RWPE1 (cell line): Measurements from ENCODE around the gene ARSB.

ENCODE experiments used
- CTCF ChIA-PET: fragments of 350-600 bp; sonication (Branson Sonifier 250); formaldehyde crosslinking; extraction: SDS; loops from one replicate; lab custom pipeline; 2021; lab: Yijun Ruan, JAX
- POLR2A ChIA-PET: fragments of 400-600 bp; formaldehyde crosslinking; extraction: SDS; loops from one replicate; lab custom pipeline; 2020; ENCODE audit warnings: antibody characterized with exemption; ENCODE audit not compliant: low non-redundant PET; lab: Yijun Ruan, JAX
- DNase-seq: peaks from one replicate; pipeline ENCODE4 v3.0.0; 2012; ENCODE audit warnings: low spot score
- H3K27ac ChIP-seq: fragments of 450-650 bp; 2 replicates; pipeline ENCODE4 v1.5.1; 2017
- CTCF ChIP-seq: fragments of 450-650 bp; conservative IDR thresholded peaks from 2 replicates; pipeline ENCODE4 v1.5.1; 2017; ENCODE audit warnings: low read depth, mild to moderate bottlenecking

The ARSB gene

GRCh38 chr5:78953092-78953800 is 31.9 kb downstream of the ARSB start:
- no peak for TF ChIP-seq CTCF
- POLR2A ChIA-PET = no interaction called here
- DNase-seq = no peak
- CTCF ChIA-PET = no interaction called here
- H3K27ac ChIP-seq = no peak overlapping the region

DNA sequence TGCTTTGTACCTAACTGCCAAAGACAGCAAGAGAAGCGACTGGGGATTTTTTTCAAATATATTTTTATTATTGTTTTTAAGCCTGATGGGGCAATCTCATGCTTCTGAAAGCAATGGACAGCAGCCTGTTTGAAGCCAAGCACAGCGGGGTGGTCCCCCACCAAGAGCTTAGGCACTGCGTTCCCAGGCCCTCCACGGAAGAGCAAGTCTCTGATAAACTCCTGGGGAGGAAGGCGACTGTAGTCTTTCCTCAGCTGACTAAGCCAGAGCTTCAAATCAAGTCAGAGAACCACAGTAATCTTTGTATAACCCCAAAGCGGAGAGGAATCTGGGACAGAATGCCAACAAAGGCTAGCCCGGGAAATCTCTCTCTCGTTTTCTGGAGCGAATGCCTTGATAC is 54.4 kb downstream of the ARSB start:
- no peak for TF ChIP-seq CTCF
- POLR2A ChIA-PET = no interaction called here
- H3K27ac ChIP-seq = no peak overlapping the region
- CTCF ChIA-PET = interaction anchor here (0.6 kb wide), 1 partner anchor 239 kb away, joined by 4 read pairs; no protein-coding TSS in a partner anchor
- DNase-seq = no peak

DNA sequence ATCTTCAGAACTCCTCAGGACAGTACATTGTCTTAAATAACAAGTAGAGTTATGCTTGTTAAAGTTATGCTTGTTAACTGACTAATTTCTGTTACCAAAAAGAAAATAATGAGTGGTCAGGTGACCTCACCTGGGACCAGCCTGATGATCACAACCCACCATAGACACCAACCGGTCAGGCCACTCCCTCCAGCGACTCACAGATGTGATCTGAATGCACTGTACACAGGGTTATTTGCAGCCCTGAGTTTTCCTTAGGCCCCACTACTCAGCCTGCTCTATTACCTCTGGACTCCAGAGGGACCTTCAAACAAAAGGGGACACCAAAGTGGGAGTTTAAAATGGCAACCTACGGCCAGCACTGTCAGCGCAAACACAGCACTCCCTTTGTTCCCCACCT is 55.3 kb downstream of the ARSB start:
- H3K27ac ChIP-seq = no peak overlapping the region
- POLR2A ChIA-PET = no interaction called here
- TF ChIP-seq CTCF = no peak
- DNase-seq = no peak
- CTCF ChIA-PET = interaction anchor here (0.7 kb wide), 1 partner anchor 9 kb away, joined by 7 read pairs; no protein-coding TSS in a partner anchor

DNA sequence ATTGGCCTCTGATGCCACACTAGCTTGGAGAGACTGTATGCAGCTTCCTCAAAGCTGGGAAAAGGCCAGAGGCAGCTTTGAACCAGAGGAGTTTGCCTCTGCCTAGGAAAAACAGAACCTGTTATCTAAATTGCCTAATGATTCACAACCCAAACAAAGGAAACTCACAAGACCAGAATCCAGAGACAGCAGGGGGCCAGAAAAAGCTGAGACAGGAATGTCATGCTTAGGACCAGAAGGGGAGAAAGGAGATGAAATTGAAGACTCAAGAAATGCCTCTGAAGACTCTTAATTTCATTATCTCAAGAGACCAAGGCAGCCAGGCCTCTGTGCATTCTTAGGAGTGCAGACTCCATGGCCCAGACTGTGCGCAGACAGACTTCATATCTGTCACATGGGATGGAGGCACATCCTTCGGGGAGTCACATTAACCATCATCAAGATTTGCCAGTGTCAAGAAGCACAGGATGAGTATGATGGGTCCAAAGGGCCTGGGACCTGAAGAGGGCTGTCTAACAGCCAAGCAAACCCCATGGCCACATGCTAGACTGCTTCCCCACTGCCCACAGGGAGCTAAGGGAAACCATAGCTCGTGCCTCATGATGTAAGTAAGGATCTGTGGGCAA is 57.3 kb downstream of the ARSB start:
- no peak for DNase-seq
- TF ChIP-seq CTCF = no peak
- ChIA-PET CTCF (interaction anchor here (0.5 to 0.6 kb wide), 2 partner anchors 23 to 49 kb away, joined by 3 to 4 read pairs; no protein-coding TSS in a partner anchor), POLR2A (no interaction called here)
- no peak overlapping the region for H3K27ac ChIP-seq

- TF ChIP-seq CTCF = no peak
- ChIA-PET POLR2A (no interaction called here), CTCF (interaction anchor here (0.6 kb wide), 1 partner anchor 46 kb away, joined by 3 read pairs; no protein-coding TSS in a partner anchor)
- DNase-seq = no peak
- H3K27ac ChIP-seq = no peak overlapping the region
Measured at GRCh38 chr5:78926252-78926651, 58.9 kb downstream of the ARSB start.

DNA sequence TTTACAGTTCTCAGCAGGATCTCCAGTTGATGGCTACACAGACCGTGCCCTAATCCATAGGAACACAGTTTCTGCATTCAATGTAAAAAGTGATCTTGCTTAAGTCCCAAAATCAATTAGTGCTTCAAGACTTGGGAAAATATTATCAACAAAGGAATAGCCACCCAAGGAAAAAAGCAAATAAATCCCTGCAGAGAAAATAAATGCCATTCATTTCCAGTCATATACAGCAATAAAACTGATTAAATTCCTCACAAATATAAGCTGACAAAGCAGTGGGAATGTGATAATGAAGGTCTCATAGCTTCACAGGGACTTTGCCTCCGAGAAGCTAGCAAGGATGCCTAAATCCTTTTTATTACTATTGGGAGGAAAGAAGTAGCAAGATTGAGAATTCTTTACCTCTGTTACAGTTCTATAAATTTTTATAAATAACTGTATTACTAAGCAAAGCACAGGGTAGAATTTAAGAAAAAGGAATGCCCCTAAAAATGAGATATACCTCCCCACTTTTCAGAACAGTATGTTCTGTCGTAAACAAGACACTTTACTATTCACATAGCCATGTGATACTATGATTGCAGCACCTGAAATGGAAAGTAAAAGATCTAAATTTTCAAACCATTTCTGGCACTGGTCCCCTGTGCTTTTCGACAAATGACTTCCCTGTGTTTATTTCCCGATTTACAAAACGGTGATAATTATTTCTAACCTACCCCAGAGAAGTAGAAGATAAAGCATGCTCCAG is 59.8 kb downstream of the ARSB start:
- DNase-seq = no peak
- POLR2A ChIA-PET = no interaction called here
- TF ChIP-seq CTCF = no peak
- no peak overlapping the region for H3K27ac ChIP-seq
- CTCF ChIA-PET = no interaction called here
